ENCODE data around the gene TPCN2.

The TPCN2 gene

GRCh38 chr11:69160296-69161116, 111.8 kb downstream of the TPCN2 start:
- no peak overlapping the region for H3K9ac ChIP-seq (ENCODE audit: low read length)
- no peaks in the 10 kb centered on the region for H3F3A ChIP-seq (ENCODE audit: insufficient read depth)
- no peak overlapping the region for H3K4me2 ChIP-seq (ENCODE audit: low read depth, low read length, poor library complexity, severe bottlenecking)
- no peak overlapping the region for H2AFZ ChIP-seq (ENCODE audit: low read depth, low read length, severe bottlenecking)
- no peaks in the 10 kb centered on the region for H3K9me2 ChIP-seq (replicated peaks; ENCODE audit: insufficient read depth, low read length)
- H4K20me1 ChIP-seq (ENCODE audit: low read depth, low read length) = no peaks in the 10 kb centered on the region
- peaks cover 5% of the 10 kb centered on the region; the same call in 1 of the 2 replicates for H3K9me3 ChIP-seq (ENCODE audit: insufficient read depth, low read length)
- no peak overlapping the region for H3K4me3 ChIP-seq (ENCODE audit: insufficient read depth, low read length, poor library complexity, severe bottlenecking)
- TF ChIP-seq CTCF (IDR thresholded peaks at IDR 0.05; ENCODE audit: insufficient read depth, low read length, poor library complexity, severe bottlenecking) = no peak
- TF ChIP-seq EZH2phosphoT487 (conservative IDR thresholded peaks at IDR 0.05; ENCODE audit: low read length) = no peak
- no peaks in the 10 kb centered on the region for H3K27me3 ChIP-seq (ENCODE audit: low read length)
- no peaks in the 10 kb centered on the region for H3K36me3 ChIP-seq (ENCODE audit: low read length)
- no peaks in the 10 kb centered on the region for H3K79me2 ChIP-seq (ENCODE audit: insufficient read depth, low read length)
- no peak overlapping the region for H3K27ac ChIP-seq (ENCODE audit: low read depth, low read length)

GRCh38 chr11:69161117-69161407, 112.3 kb downstream of the TPCN2 start:
- H2AFZ ChIP-seq (ENCODE audit: low read depth, low read length, severe bottlenecking) = no peak overlapping the region
- no peaks in the 10 kb centered on the region for H3K79me2 ChIP-seq (ENCODE audit: insufficient read depth, low read length)
- no peaks in the 10 kb centered on the region for H3K9me2 ChIP-seq (replicated peaks; ENCODE audit: insufficient read depth, low read length)
- H3K4me2 ChIP-seq (ENCODE audit: low read depth, low read length, poor library complexity, severe bottlenecking) = no peak overlapping the region
- H3K4me3 ChIP-seq (ENCODE audit: insufficient read depth, low read length, poor library complexity, severe bottlenecking) = no peak overlapping the region
- no peaks in the 10 kb centered on the region for H3K27me3 ChIP-seq (ENCODE audit: low read length)
- no peak overlapping the region for H3K27ac ChIP-seq (ENCODE audit: low read depth, low read length)
- no peaks in the 10 kb centered on the region for H3K36me3 ChIP-seq (ENCODE audit: low read length)
- no peak overlapping the region for H3K9ac ChIP-seq (ENCODE audit: low read length)
- H3F3A ChIP-seq (ENCODE audit: insufficient read depth) = no peaks in the 10 kb centered on the region
- no peak for TF ChIP-seq EZH2phosphoT487 (conservative IDR thresholded peaks at IDR 0.05; ENCODE audit: low read length)
- no peak for TF ChIP-seq CTCF (IDR thresholded peaks at IDR 0.05; ENCODE audit: insufficient read depth, low read length, poor library complexity, severe bottlenecking)
- H3K9me3 ChIP-seq (ENCODE audit: insufficient read depth, low read length) = peaks cover 5% of the 10 kb centered on the region; the same call in 1 of the 2 replicates
- H4K20me1 ChIP-seq (ENCODE audit: low read depth, low read length) = no peaks in the 10 kb centered on the region

GRCh38 chr11:69162505-69162904, 113.8 kb downstream of the TPCN2 start:
- Histone ChIP-seq H2AFZ (ENCODE audit: low read depth, low read length, severe bottlenecking) (no peak overlapping the region), H3K4me2 (ENCODE audit: low read depth, low read length, poor library complexity, severe bottlenecking) (no peak overlapping the region), H3K27ac (ENCODE audit: low read depth, low read length) (no peak overlapping the region), H4K20me1 (ENCODE audit: low read depth, low read length) (no peaks in the 10 kb centered on the region), H3F3A (ENCODE audit: insufficient read depth) (no peaks in the 10 kb centered on the region), H3K79me2 (ENCODE audit: insufficient read depth, low read length) (no peaks in the 10 kb centered on the region), H3K9me3 (ENCODE audit: insufficient read depth, low read length) (peaks cover 5% of the 10 kb centered on the region; the same call in 1 of the 2 replicates), H3K36me3 (ENCODE audit: low read length) (no peaks in the 10 kb centered on the region), H3K27me3 (ENCODE audit: low read length) (no peaks in the 10 kb centered on the region), H3K4me3 (ENCODE audit: insufficient read depth, low read length, poor library complexity, severe bottlenecking) (no peak overlapping the region), H3K9ac (ENCODE audit: low read length) (no peak overlapping the region), H3K9me2 (replicated peaks; ENCODE audit: insufficient read depth, low read length) (no peaks in the 10 kb centered on the region)
- no peak for TF ChIP-seq CTCF (IDR thresholded peaks at IDR 0.05; ENCODE audit: insufficient read depth, low read length, poor library complexity, severe bottlenecking)
- no peak for TF ChIP-seq EZH2phosphoT487 (conservative IDR thresholded peaks at IDR 0.05; ENCODE audit: low read length)

Measured in SU-DHL-6 (cell line).